Vagina (tissue), 2 donors: ENCODE data around the gene PLEKHJ1. TPM values are rescaled to one million over a fixed set of nuclear protein-coding genes. Genes with fewer than 3 reads are reported as not detected.

Experiments used
- DNase-seq, 2 donors: peaks; one replicate each; pipeline ENCODE4 v3.0.0-alpha.2; 2017; ENCODE audit errors: extremely low spot score in 2 of 2
- H3K27ac ChIP-seq: fragments of 200-600 bp; sonication (generic); one replicate; pipeline ENCODE4 v1.5.1; 2019
- H3K27me3 ChIP-seq: fragments of 200-600 bp; sonication (generic); one replicate; pipeline ENCODE4 v1.5.1; 2019
- H3K36me3 ChIP-seq, 2 donors: fragments of 200-600 bp; sonication (generic); one replicate each; pipeline ENCODE4 v1.5.1; 2017 to 2019
- H3K4me1 ChIP-seq: fragments of 200-600 bp; sonication (generic); one replicate; pipeline ENCODE4 v1.5.1; 2019
- H3K4me3 ChIP-seq, 2 donors: fragments of 200-600 bp; sonication (generic); 1 replicate in 1 of 2; 2 replicates in 1 of 2; pipeline ENCODE4 v1.5.1; 2016 to 2019
- H3K9me3 ChIP-seq: fragments of 200-600 bp; sonication (generic); one replicate; pipeline ENCODE4 v1.5.1; 2019
- POLR2A ChIP-seq, 2 donors: fragments of 450-650 bp; IDR thresholded peaks; one replicate each; pipeline ENCODE4 v1.6.1; 2017; ENCODE audit warnings: antibody characterized with exemption in 2 of 2, mild to moderate bottlenecking in 2 of 2, moderate library complexity in 2 of 2
- POLR2AphosphoS5 ChIP-seq, 2 donors: sonication (generic); formaldehyde crosslinking; IDR thresholded peaks; one replicate each; pipeline ENCODE4 v1.9.0; 2017; ENCODE audit warnings: antibody characterized with exemption in 2 of 2, mild to moderate bottlenecking in 2 of 2, low read depth in 1 of 2; ENCODE audit not compliant: insufficient read depth in 1 of 2
- intact Hi-C: fragments of 100-400 bp; cut with DNase I; formaldehyde crosslinking; loops from one replicate; pipeline ENCODE4 v1.15.1; 2023
- total RNA-seq: library from RNA; depleted of rRNA; stranded (reverse); fragments of >200 nt; gene quantifications from one replicate; pipeline ENCODE4 v1.2.3, GENCODE V29; 2016
- TF ChIP-seq, protein P1 (sequence below), 3 experiments: fragments of 450-650 bp in 2 of 3; fragments of 200-600 bp in 1 of 3; sonication (generic) in 1 of 3; IDR thresholded peaks; one replicate each; pipeline ENCODE4 v1.5.1; 2017 to 2019; ENCODE audit warnings: antibody characterized with exemption in 3 of 3, mild to moderate bottlenecking in 2 of 3, moderate library complexity in 2 of 3

PLEKHJ1 gene
- total RNA-seq, 1 donor from 2014 or later = 30.7 TPM

DNA sequence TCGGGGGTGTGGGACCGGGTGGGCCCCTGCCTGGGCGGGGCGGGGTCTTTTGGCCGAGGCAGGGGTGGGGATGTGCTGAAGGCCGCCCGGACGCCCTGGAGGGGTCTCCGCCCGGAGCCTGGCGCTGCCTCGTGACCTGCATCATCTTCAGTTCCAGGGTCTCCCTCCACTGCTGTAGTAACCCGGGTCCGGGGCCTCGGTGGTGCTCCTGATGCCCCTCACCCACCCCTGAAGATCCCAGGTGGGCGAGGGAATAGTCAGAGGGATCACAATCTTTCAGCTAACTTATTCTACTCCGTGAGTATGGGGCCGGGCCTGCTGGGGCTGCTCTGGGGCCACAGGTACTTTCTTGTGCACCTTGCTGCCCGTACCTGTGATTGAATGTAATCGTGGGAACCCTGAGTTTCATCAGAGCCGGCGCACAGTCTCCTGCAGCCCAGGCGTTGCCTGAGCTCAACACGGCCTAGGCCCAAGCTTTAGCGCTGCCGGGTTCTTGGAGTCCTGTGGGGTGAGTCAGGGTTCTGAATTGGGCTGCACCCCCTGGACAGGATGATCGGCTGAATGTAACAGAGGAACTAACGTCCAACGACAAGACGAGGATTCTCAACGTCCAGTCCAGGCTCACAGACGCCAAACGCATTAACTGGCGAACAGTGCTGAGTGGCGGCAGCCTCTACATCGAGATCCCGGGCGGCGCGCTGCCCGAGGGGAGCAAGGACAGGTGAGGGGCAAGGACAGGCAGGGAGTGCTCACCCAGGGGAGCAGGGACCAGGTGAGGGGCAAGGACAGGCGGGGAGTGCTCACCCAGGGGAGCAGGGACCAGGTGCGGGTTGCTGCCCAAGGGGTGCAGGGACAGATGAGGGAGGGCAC is 35.3 kb upstream of the PLEKHJ1 start:
- intact Hi-C loops = loop anchor here (5.0 kb wide), 1 partner anchor 109 kb away; the partner anchor contains the start of gene DOT1L
- Histone ChIP-seq H3K4me3 (peak overlapping the region; percentile 99 to 100), H3K4me1 (peaks cover 62% of the 10 kb centered on the region), H3K27ac (peak overlapping the region; percentile 99), H3K27me3 (no peaks in the 10 kb centered on the region), H3K9me3 (no peaks in the 10 kb centered on the region), H3K36me3 (peaks cover 0 to 22% of the 10 kb centered on the region in 2 donors)
- peak in 1 of 2 donors; percentile 43 for TF ChIP-seq POLR2AphosphoS5 (IDR thresholded peaks at IDR 0.05; ENCODE audit: insufficient read depth in 1 of 2, low read depth in 1 of 2)
- TF ChIP-seq POLR2A (IDR thresholded peaks at IDR 0.05) = no peak
- TF ChIP-seq, protein P1, sequence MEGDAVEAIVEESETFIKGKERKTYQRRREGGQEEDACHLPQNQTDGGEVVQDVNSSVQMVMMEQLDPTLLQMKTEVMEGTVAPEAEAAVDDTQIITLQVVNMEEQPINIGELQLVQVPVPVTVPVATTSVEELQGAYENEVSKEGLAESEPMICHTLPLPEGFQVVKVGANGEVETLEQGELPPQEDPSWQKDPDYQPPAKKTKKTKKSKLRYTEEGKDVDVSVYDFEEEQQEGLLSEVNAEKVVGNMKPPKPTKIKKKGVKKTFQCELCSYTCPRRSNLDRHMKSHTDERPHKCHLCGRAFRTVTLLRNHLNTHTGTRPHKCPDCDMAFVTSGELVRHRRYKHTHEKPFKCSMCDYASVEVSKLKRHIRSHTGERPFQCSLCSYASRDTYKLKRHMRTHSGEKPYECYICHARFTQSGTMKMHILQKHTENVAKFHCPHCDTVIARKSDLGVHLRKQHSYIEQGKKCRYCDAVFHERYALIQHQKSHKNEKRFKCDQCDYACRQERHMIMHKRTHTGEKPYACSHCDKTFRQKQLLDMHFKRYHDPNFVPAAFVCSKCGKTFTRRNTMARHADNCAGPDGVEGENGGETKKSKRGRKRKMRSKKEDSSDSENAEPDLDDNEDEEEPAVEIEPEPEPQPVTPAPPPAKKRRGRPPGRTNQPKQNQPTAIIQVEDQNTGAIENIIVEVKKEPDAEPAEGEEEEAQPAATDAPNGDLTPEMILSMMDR (IDR thresholded peaks at IDR 0.05) = no peak
- DNase-seq = no peak

DNA sequence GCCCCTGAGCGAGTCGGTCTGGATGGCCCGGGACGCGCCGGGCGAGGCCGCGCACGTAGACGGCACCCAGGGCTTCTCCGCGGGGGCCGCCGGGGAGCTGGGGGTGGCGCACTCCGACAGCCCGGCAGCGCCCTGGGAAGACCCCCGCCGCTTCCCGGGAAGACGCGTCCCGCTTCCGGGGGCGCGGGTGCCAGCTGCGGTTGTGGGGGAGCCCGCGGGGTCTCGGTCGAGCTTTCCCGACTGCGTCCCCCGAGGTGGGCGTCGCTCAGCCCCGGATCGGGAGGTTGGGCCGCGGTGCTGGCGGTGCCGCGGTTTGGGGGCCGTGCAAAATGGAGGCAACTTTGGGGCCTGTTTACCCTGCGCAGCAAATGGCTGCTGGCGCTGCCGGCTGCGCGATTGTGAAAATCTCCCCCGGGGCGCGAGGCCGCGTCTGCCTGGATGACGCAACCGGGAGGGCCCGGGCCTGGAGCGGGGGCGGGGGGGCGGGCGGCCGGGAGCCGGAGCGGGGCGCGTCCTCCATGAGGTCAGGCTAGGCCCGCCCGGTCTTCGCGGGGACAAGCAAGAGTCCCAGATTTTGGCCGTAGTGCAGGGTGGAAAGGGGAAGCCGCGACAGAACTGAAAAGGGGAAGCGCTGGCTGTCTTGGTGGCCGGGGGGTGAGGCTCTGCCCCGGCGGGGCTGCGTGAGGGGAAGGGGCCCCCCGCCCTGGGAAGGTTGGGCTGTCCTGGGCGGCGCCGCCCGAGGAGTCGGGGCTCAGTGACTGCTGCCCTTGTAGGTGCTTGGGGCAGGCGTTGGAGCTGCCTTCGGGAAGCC is 34.5 kb upstream of the PLEKHJ1 start:
- H3K27ac ChIP-seq = peak overlapping the region; percentile 99
- peak overlapping the region; percentile 99 to 100 for H3K4me3 ChIP-seq
- no peak for DNase-seq
- peaks cover 0 to 22% of the 10 kb centered on the region in 2 donors for H3K36me3 ChIP-seq
- H3K4me1 ChIP-seq = peaks cover 56% of the 10 kb centered on the region
- H3K9me3 ChIP-seq = no peaks in the 10 kb centered on the region
- TF ChIP-seq POLR2AphosphoS5 (IDR thresholded peaks at IDR 0.05; ENCODE audit: insufficient read depth in 1 of 2, low read depth in 1 of 2) = peak in 1 of 2 donors; percentile 87
- peak in 1 of 2 donors; percentile 73 for TF ChIP-seq POLR2A (IDR thresholded peaks at IDR 0.05)
- TF ChIP-seq, protein P1 (IDR thresholded peaks at IDR 0.05) = no peak
- no peaks in the 10 kb centered on the region for H3K27me3 ChIP-seq
- intact Hi-C loops = loop anchor here (1.0 to 5.0 kb wide), 2 partner anchors 34 to 108 kb away; partner anchors contain the start of genes DOT1L, PLEKHJ1 and SF3A2

DNA sequence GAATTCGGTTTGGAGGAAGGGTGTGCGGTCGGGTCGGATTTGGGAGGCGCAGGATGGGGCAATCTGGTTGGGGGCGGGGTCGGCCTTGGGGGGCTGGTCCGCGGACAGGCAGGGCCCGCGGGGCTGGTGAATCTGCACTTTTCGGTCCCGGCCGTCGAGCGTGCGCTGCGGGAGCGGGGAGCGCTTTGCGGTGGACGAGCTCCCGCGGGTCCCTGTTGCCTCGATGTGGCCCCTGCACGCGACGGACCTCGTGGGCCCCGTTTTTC is 34.0 kb upstream of the PLEKHJ1 start:
- TF ChIP-seq, protein P1 (IDR thresholded peaks at IDR 0.05) = no peak
- TF ChIP-seq POLR2A (IDR thresholded peaks at IDR 0.05) (no peak), POLR2AphosphoS5 (IDR thresholded peaks at IDR 0.05; ENCODE audit: insufficient read depth in 1 of 2, low read depth in 1 of 2) (no peak)
- H3K4me1 ChIP-seq = peaks cover 51% of the 10 kb centered on the region
- H3K9me3 ChIP-seq = no peaks in the 10 kb centered on the region
- H3K27ac ChIP-seq = peak overlapping the region; percentile 99
- H3K27me3 ChIP-seq = no peaks in the 10 kb centered on the region
- intact Hi-C loops = loop anchor here (1.0 to 5.0 kb wide), 2 partner anchors 34 to 108 kb away; partner anchors contain the start of genes DOT1L, PLEKHJ1 and SF3A2
- no peak for DNase-seq
- peak overlapping the region; percentile 99 to 100 for H3K4me3 ChIP-seq
- peaks cover 0 to 22% of the 10 kb centered on the region in 2 donors for H3K36me3 ChIP-seq

DNA sequence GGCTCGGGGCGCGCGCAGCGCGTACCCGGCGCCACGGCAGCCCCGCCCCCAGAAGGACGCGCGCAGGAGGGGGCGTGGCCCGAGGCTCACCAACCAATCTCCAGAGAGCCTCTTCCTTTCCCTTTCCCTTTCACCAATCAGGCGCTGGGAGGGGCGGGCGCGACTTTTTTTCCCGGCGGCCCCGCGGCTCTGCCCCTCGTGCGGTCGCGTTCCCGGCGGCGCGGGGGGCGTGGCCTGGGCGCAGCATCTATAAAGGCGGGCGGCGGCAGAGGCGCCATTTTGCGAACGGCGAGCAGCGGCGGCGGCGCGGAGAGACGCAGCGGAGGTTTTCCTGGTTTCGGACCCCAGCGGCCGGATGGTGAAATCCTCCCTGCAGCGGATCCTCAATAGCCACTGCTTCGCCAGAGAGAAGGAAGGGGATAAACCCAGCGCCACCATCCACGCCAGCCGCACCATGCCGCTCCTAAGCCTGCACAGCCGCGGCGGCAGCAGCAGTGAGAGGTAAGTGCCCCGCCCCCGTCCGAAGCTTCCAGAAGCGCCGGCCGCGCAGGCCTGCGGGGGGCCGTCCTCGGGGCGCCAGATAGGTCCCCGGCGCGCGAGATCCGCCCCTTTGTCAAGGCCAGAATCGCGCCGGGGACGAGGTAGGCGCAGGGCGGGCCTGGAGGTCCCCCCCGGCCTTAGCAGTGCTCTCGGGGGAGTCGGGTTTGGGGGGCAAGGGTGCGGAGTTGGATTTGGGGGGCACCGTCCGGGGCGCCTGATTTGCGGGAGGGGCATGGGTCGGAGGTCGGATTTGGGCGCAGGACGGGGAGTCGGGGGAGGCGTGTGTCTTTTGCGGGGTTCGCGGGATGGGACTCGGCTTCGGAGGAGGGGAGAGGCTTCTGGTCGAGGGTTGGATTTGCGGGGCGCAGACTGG is 33.4 kb upstream of the PLEKHJ1 start:
- DNase-seq = peak in 1 of 2 donors; percentile 95
- Histone ChIP-seq H3K27me3 (no peaks in the 10 kb centered on the region), H3K4me1 (peaks cover 48% of the 10 kb centered on the region), H3K4me3 (peak overlapping the region; percentile 99 to 100), H3K9me3 (no peaks in the 10 kb centered on the region), H3K36me3 (peaks cover 0 to 22% of the 10 kb centered on the region in 2 donors), H3K27ac (peak overlapping the region; percentile 99)
- intact Hi-C loops = loop anchor here (1.0 to 5.0 kb wide), 2 partner anchors 33 to 107 kb away; partner anchors contain the start of genes DOT1L, PLEKHJ1 and SF3A2
- peak; percentile 65 to 100 for TF ChIP-seq POLR2AphosphoS5 (IDR thresholded peaks at IDR 0.05; ENCODE audit: insufficient read depth in 1 of 2, low read depth in 1 of 2)
- TF ChIP-seq, protein P1 (IDR thresholded peaks at IDR 0.05) = peak in 1 of 3 experiments; percentile 55
- TF ChIP-seq POLR2A (IDR thresholded peaks at IDR 0.05) = peak; percentile 92 to 100
